Central memory CD8-positive, alpha-beta T cell (primary cell): ENCODE measurements around the gene ZNF99.
"Not testable (repeated sequence)": the region's sequence is repeated elsewhere in the genome, so short reads cannot be mapped to it uniquely, and the experiment has no call there.

ENCODE experiments used
- ATAC-seq: fragments of 150-1000 bp; cut with Tn5 transposase; replicated peaks from 2 replicates; pipeline ENCODE4 v1.10.0; 2022; ENCODE audit warnings: mild to moderate bottlenecking, moderate FRiP score, moderate number of reproducible peaks; ENCODE audit not compliant: poor library complexity, severe bottlenecking; ENCODE audit errors: extremely low read depth
- DNase-seq, 2 donors: peaks; one replicate each; pipeline ENCODE4 v3.0.0; 2021; ENCODE audit warnings: low spot score in 2 of 2
- H3K27ac Mint-ChIP-seq: one replicate; pipeline ENCODE4 v1.8.0; 2022; ENCODE audit warnings: low read depth, mild to moderate bottlenecking, moderate library complexity, mixed read lengths
- H3K27me3 Mint-ChIP-seq: one replicate; pipeline ENCODE4 v1.8.0; 2022; ENCODE audit warnings: mixed read lengths
- H3K36me3 Mint-ChIP-seq: one replicate; pipeline ENCODE4 v1.8.0; 2022; ENCODE audit warnings: mild to moderate bottlenecking, moderate library complexity, mixed read lengths; ENCODE audit not compliant: insufficient read depth
- H3K4me1 Mint-ChIP-seq: one replicate; pipeline ENCODE4 v1.8.0; 2022; ENCODE audit warnings: mixed read lengths
- H3K4me3 Mint-ChIP-seq: one replicate; pipeline ENCODE4 v1.8.0; 2022; ENCODE audit warnings: mild to moderate bottlenecking, moderate library complexity, mixed read lengths
- H3K9me3 Mint-ChIP-seq: one replicate; pipeline ENCODE4 v1.8.0; 2022; ENCODE audit warnings: mixed read lengths

Gene ZNF99

DNA sequence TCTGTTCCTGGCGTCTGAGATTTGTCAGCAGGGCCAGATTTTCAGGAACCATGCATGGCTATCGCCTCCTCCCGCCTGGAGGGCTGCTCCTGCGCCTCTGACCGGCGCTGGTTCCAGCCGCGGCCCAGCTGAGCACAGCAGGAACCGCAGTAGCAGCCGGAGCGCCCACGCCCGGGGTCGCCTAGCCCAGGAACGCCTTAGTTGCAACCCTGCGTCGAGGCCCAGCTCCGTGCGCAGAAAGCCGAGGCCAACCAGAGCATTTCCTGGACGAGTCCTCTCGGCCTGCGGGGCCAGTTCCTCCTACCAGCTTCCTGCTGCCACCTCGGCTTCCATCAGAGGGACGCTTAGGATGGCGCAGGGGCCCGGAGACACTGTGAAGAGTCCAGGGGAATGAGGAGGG lies 75.0 kb downstream of the ZNF99 start:
- DNase-seq (no peak), ATAC-seq (no peak)
- Mint-ChIP-seq H3K27ac (no peak overlapping the region), H3K9me3 (peaks cover 11% of the 10 kb centered on the region), H3K27me3 (no peaks in the 10 kb centered on the region), H3K36me3 (no peaks in the 10 kb centered on the region), H3K4me3 (no peak overlapping the region), H3K4me1 (no peaks in the 10 kb centered on the region)

DNA sequence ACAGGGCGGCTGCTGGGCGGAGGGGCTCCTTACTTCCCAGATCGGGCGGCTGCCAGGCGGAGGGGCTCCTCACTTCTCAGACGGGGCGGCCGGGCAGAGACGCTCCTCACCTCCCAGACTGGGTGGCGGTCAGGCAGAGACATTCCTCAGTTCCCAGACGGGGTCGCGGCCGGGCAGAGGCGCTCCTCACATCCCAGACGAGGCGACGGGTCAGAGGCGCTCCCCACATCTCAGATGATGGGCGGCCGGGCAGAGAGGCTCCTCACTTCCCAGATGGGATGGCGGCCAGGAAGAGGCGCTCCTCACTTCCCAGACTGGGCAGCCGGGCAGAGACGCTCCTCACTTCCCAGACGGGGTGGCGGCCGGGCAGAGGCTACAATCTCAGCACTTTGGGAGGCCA lies 80.9 kb downstream of the ZNF99 start:
- H3K36me3 Mint-ChIP-seq, H3K4me3 Mint-ChIP-seq, H3K27ac Mint-ChIP-seq, ATAC-seq, H3K27me3 Mint-ChIP-seq, H3K9me3 Mint-ChIP-seq, DNase-seq, H3K4me1 Mint-ChIP-seq: not testable (repeated sequence)

DNA sequence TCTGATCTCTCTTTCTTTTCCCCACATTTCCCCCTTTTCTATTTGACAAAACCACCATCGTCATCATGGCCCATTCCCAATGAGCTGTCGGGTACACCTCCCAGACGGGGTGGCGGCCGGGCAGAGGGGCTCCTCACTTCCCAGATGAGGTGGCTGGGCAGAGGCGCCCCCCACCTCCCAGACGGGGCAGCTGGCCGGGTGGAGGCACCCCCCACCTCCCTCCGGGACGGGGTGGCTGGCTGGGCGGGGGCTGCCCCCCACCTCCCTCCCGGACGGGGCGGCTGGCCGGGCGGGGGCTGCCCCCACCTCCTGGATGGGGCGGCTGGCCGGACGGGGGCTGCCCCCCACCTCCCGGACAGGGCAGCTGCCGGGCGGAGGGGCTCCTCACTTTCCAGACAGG lies 81.3 kb downstream of the ZNF99 start:
- not testable (repeated sequence) for ATAC-seq, H3K27me3 Mint-ChIP-seq, H3K27ac Mint-ChIP-seq, H3K4me1 Mint-ChIP-seq, H3K9me3 Mint-ChIP-seq, H3K36me3 Mint-ChIP-seq, H3K4me3 Mint-ChIP-seq, DNase-seq
